Activated CD4-positive, alpha-beta T cell treated with anti-CD3 and anti-CD28 coated beads, Interleukin-2, amount 10 ng/mL, durations not matched to agents 7 days and 5 days (primary cell): ENCODE results near the gene KIN. TPM values are rescaled to one million over a fixed set of nuclear protein-coding genes. Genes with fewer than 3 reads are reported as not detected.

Experiments used
- CTCF ChIA-PET: fragments of 350-600 bp; sonication (Branson Sonifier 250); formaldehyde crosslinking; loops from one replicate; lab custom pipeline; 2021; ENCODE audit warnings: antibody characterized with exemption; lab: Charles Lee
- POLR2A ChIA-PET: fragments of 350-600 bp; sonication (Branson Sonifier 250); formaldehyde crosslinking; loops from one replicate; lab custom pipeline; 2021; ENCODE audit warnings: antibody characterized with exemption; lab: Charles Lee
- DNase-seq: peaks from one replicate; pipeline ENCODE4 v3.0.0-alpha.2; 2020
- H3K27ac Mint-ChIP-seq: one replicate; pipeline ENCODE4 v1.8.0; 2021; ENCODE audit warnings: mild to moderate bottlenecking, moderate library complexity, mixed read lengths
- H3K27me3 Mint-ChIP-seq: one replicate; pipeline ENCODE4 v1.8.0; 2021; ENCODE audit warnings: mixed read lengths
- H3K36me3 Mint-ChIP-seq: one replicate; pipeline ENCODE4 v1.8.0; 2021; ENCODE audit warnings: low read depth, mixed read lengths
- H3K4me1 Mint-ChIP-seq: one replicate; pipeline ENCODE4 v1.8.0; 2021; ENCODE audit warnings: mixed read lengths
- H3K4me3 Mint-ChIP-seq: one replicate; pipeline ENCODE4 v1.8.0; 2021; ENCODE audit warnings: mild to moderate bottlenecking, moderate library complexity, mixed read lengths
- H3K9me3 Mint-ChIP-seq: one replicate; pipeline ENCODE4 v1.8.0; 2021; ENCODE audit warnings: mixed read lengths
- total RNA-seq, 2 experiments: library from RNA; stranded (reverse); gene quantifications; one replicate each; pipeline ENCODE4 v1.2.3, GENCODE V29; 2021

KIN gene
- total RNA-seq, 2 experiments from 2014 or later, result 12.9 to 14.8 TPM

GRCh38 chr10:7710446-7710845, 77.3 kb downstream of the KIN start:
- ChIA-PET CTCF (no interaction called here), POLR2A (no interaction called here)
- Mint-ChIP-seq H3K4me1 (no peaks in the 10 kb centered on the region), H3K4me3 (no peak overlapping the region), H3K9me3 (no peaks in the 10 kb centered on the region), H3K36me3 (no peaks in the 10 kb centered on the region), H3K27ac (no peak overlapping the region), H3K27me3 (peaks cover 13% of the 10 kb centered on the region)
- no peak for DNase-seq

GRCh38 chr10:7708832-7709231, 79.0 kb downstream of the KIN start:
- Mint-ChIP-seq H3K36me3 (no peaks in the 10 kb centered on the region), H3K4me3 (no peak overlapping the region), H3K9me3 (no peaks in the 10 kb centered on the region), H3K27ac (no peak overlapping the region), H3K27me3 (peaks cover 17% of the 10 kb centered on the region), H3K4me1 (no peaks in the 10 kb centered on the region)
- CTCF ChIA-PET, result interaction anchor here (1.0 kb wide), 1 partner anchor 11 kb away, joined by 4 read pairs; no protein-coding TSS in a partner anchor
- POLR2A ChIA-PET, result no interaction called here
- no peak for DNase-seq

- ChIA-PET CTCF (interaction anchor here (1.0 kb wide), 2 partner anchors 10 to 480 kb away, joined by 3 to 4 read pairs; no protein-coding TSS in a partner anchor), POLR2A (no interaction called here)
- Mint-ChIP-seq H3K4me1 (no peaks in the 10 kb centered on the region), H3K27me3 (peaks cover 23% of the 10 kb centered on the region), H3K9me3 (no peaks in the 10 kb centered on the region), H3K27ac (no peak overlapping the region), H3K36me3 (no peaks in the 10 kb centered on the region), H3K4me3 (no peak overlapping the region)
- no peak for DNase-seq
Observed at GRCh38 chr10:7707858-7708622, 79.8 kb downstream of the KIN start.

DNA sequence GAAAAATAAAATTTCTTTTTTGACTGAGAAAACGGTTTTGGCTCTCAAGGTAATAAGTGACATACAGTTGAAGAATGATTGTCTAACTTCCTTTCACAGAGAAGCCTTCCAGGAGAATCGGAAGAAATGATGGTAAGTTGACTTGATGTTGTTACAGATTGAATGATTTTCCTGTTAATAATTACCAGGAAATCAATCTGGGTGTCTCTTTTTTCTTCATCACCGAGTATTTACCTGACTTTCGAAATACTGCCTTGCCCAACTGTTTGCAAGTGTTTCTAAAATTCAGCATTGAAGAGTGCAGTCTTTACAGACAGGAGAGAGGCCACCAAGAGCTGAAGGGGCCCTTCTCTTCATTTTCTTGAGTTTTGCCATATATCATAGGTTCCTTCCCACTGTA, 80.7 kb downstream of the KIN start:
- Mint-ChIP-seq H3K4me1 (no peaks in the 10 kb centered on the region), H3K36me3 (no peaks in the 10 kb centered on the region), H3K9me3 (no peaks in the 10 kb centered on the region), H3K4me3 (no peak overlapping the region), H3K27ac (no peak overlapping the region), H3K27me3 (peaks cover 29% of the 10 kb centered on the region)
- no peak for DNase-seq
- ChIA-PET POLR2A (no interaction called here), CTCF (interaction anchor here (1.0 to 1.4 kb wide), 2 partner anchors 20 to 479 kb away, joined by 3 read pairs; no protein-coding TSS in a partner anchor)

DNA sequence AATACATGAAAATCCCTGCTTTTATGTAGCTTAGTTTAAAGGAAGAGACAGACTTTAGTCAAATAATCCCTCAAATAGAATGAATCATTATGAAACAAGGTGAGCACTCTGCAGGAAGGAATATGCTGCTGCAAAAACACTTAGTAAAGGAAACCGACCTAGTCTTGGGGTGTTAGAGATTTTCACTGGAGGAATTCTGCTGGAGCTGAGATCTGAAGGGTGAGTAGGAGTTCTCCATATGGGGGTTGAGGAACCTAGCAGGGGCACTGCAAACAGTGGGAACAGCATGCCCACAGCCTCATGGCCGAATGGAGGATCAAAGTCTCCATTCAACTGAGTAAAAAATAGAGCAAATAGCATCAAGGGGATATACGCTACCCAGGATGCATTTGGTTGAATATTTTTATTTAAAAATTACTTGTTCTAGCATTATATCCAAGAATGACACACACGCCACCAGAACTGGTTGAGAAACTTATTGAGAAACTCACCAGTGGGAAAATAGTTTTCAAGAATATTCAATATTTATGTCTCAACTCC, 81.2 kb downstream of the KIN start:
- Mint-ChIP-seq H3K4me3 (no peak overlapping the region), H3K9me3 (no peaks in the 10 kb centered on the region), H3K27ac (no peak overlapping the region), H3K36me3 (no peaks in the 10 kb centered on the region), H3K27me3 (peaks cover 29% of the 10 kb centered on the region), H3K4me1 (no peaks in the 10 kb centered on the region)
- DNase-seq, result no peak
- POLR2A ChIA-PET, result no interaction called here
- CTCF ChIA-PET, result interaction anchor here (1.4 kb wide), 1 partner anchor 20 kb away, joined by 3 read pairs; no protein-coding TSS in a partner anchor

DNA sequence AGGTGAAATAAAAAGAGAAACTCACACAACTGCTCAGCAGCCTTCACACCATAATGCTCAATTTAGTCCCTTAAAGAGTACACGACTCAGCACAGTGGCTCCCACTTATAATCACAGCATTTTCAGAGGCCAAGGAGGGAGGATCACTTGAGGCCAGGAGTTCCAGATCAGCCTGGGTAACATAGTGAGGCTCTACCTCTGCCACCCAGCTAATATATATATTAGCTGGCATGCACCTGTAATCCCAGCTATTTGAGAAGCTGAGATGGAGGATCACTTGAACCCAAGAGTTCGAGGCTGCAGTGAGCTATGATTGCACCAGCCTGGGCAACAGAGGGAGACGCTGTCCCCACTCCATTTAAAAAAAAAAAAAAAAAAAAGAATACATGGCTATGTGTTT, 82.5 kb downstream of the KIN start:
- Mint-ChIP-seq H3K9me3 (no peaks in the 10 kb centered on the region), H3K4me3 (no peak overlapping the region), H3K27me3 (peaks cover 26% of the 10 kb centered on the region), H3K27ac (no peak overlapping the region), H3K4me1 (no peaks in the 10 kb centered on the region), H3K36me3 (no peaks in the 10 kb centered on the region)
- ChIA-PET POLR2A (no interaction called here), CTCF (interaction anchor here (0.6 kb wide), 1 partner anchor 694 kb away, joined by 3 read pairs; no protein-coding TSS in a partner anchor)
- no peak for DNase-seq

- POLR2A ChIA-PET, result no interaction called here
- no peak for DNase-seq
- Mint-ChIP-seq H3K4me1 (no peaks in the 10 kb centered on the region), H3K27ac (no peak overlapping the region), H3K36me3 (no peaks in the 10 kb centered on the region), H3K9me3 (no peaks in the 10 kb centered on the region), H3K27me3 (peaks cover 26% of the 10 kb centered on the region), H3K4me3 (no peak overlapping the region)
- CTCF ChIA-PET, result interaction anchor here (1.5 to 1.6 kb wide), 2 partner anchors 17 to 42 kb away, joined by 3 to 5 read pairs; no protein-coding TSS in a partner anchor
Observed at GRCh38 chr10:7704071-7705016, 83.4 kb downstream of the KIN start.

- CTCF ChIA-PET, result interaction anchor here (1.1 to 1.6 kb wide), 3 partner anchors 16 to 293 kb away, joined by 3 to 5 read pairs (median 3); partner anchors contain the start of gene SFMBT2
- H3K27me3 Mint-ChIP-seq, result peaks cover 21% of the 10 kb centered on the region
- H3K27ac Mint-ChIP-seq, result no peak within 1 kb of the TSS
Observed at GRCh38 chr10:7703140-7703539, 84.7 kb downstream of the KIN start, which contains the start of gene ITIH2. ITIH2 (plus strand) TSS chr10:7703316; CDS start chr10:7703435, 119 bp downstream.

GRCh38 chr10:7702288-7702812, 85.4 kb downstream of the KIN start:
- Mint-ChIP-seq H3K9me3 (no peaks in the 10 kb centered on the region), H3K4me3 (no peak overlapping the region)
- POLR2A ChIA-PET, result no interaction called here

More at GRCh38 chr10:7703140-7703539, 84.7 kb downstream of the KIN start, which contains the start of gene ITIH2:
- H3K36me3 Mint-ChIP-seq, result no peaks in the 10 kb centered on the region
- no peak within 1 kb of the TSS for H3K4me3 Mint-ChIP-seq
- no peak for DNase-seq
- H3K4me1 Mint-ChIP-seq, result no peaks in the 10 kb centered on the region
- POLR2A ChIA-PET, result no interaction called here
- H3K9me3 Mint-ChIP-seq, result no peaks in the 10 kb centered on the region

DNA sequence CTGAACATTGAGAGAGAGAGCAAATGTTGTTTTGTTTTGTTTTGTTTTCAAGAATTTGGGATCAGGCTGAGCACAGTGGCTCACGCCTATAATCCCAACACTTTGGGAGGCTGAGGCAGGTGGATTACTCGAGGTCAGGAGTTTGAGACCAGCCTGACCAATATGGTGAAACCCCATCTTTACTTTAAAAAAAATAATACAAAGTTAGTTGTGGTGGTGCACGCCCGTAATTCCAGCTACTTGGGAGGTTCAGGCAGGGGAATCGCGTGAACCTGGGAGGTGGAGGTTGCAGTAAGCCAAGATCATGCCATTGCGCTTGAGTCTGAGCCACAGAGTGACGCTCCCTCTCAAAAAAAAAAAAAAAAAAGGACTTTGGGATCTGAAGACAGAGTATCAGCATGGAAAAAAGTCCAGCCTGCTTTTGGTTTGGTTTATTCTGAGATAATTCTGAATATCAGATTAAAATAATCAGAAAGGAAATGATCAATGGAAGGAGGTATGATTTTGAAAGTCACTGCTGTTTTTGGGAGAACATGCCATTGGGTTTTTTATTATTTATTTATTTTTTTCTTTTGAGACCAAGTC, 86.5 kb downstream of the KIN start:
- POLR2A ChIA-PET, result no interaction called here
- Mint-ChIP-seq H3K27ac (no peak overlapping the region), H3K27me3 (peaks cover 16% of the 10 kb centered on the region)

More at GRCh38 chr10:7702288-7702812, 85.4 kb downstream of the KIN start:
- Mint-ChIP-seq H3K4me1 (no peaks in the 10 kb centered on the region), H3K27me3 (peaks cover 20% of the 10 kb centered on the region), H3K27ac (no peak overlapping the region), H3K36me3 (no peaks in the 10 kb centered on the region)
- CTCF ChIA-PET, result interaction anchor here (1.1 kb wide), 1 partner anchor 292 kb away, joined by 3 read pairs; the partner anchor contains the start of gene SFMBT2
- no peak for DNase-seq

More for the DNA sequence above, 86.5 kb downstream of the KIN start:
- Mint-ChIP-seq H3K4me1 (no peaks in the 10 kb centered on the region), H3K4me3 (no peak overlapping the region), H3K9me3 (no peaks in the 10 kb centered on the region), H3K36me3 (no peaks in the 10 kb centered on the region)
- DNase-seq, result no peak
- CTCF ChIA-PET, result no interaction called here
